Gastroesophageal sphincter (tissue), 3 donors: ENCODE results near the gene KRTAP5-1.

Source experiments
- CTCF ChIP-seq, 4 experiments: fragments of 200-600 bp in 2 of 4; fragments of 450-650 bp in 2 of 4; sonication (generic) in 1 of 4; IDR thresholded peaks; one replicate each; pipeline ENCODE4 v1.5.1; 2017 to 2019; ENCODE audit warnings: antibody characterized with exemption in 4 of 4, mild to moderate bottlenecking in 2 of 4, moderate library complexity in 2 of 4
- POLR2A ChIP-seq, 2 donors: fragments of 450-650 bp; IDR thresholded peaks; one replicate each; pipeline ENCODE4 v1.6.1; 2017; ENCODE audit warnings: antibody characterized with exemption in 2 of 2, mild to moderate bottlenecking in 2 of 2, moderate library complexity in 1 of 2

- no peak for TF ChIP-seq CTCF (IDR thresholded peaks at IDR 0.05)
- TF ChIP-seq POLR2A (IDR thresholded peaks at IDR 0.05) = no peak
Measured at GRCh38 chr11:1622086-1622485, 37.0 kb upstream of the KRTAP5-1 start, which contains the start of gene KRTAP5-4.
